Nephron progenitor cell (in vitro differentiated cells): Measurements from ENCODE around the gene TXLNB.
"Not testable (repeated sequence)": the region's sequence is repeated elsewhere in the genome, so short reads cannot be mapped to it uniquely, and the experiment has no call there.

Experiments
- DNase-seq: peaks from one replicate; pipeline ENCODE4 v3.0.0; 2021
- H3K27ac Mint-ChIP-seq: 2 replicates; pipeline ENCODE4 v1.8.0; 2021; ENCODE audit warnings: mild to moderate bottlenecking, moderate library complexity, mixed read lengths
- H3K27me3 Mint-ChIP-seq: 2 replicates; pipeline ENCODE4 v1.8.0; 2021; ENCODE audit warnings: mild to moderate bottlenecking, low read depth, mixed read lengths; ENCODE audit not compliant: poor library complexity
- H3K36me3 Mint-ChIP-seq: 2 replicates; pipeline ENCODE4 v1.8.0; 2021; ENCODE audit warnings: low read depth, mixed read lengths
- H3K4me1 Mint-ChIP-seq: 2 replicates; pipeline ENCODE4 v1.8.0; 2021; ENCODE audit warnings: mixed read lengths
- H3K4me3 Mint-ChIP-seq: 2 replicates; pipeline ENCODE4 v1.8.0; 2021; ENCODE audit warnings: mild to moderate bottlenecking, moderate library complexity, mixed read lengths
- H3K9me3 Mint-ChIP-seq: 2 replicates; pipeline ENCODE4 v1.8.0; 2021; ENCODE audit warnings: mild to moderate bottlenecking, moderate library complexity, mixed read lengths
- TF ChIP-seq, protein P1 (sequence below): fragments of 200-600 bp; sonication (generic); IDR thresholded peaks from 2 replicates; pipeline ENCODE4 v1.5.0; 2021; ENCODE audit warnings: antibody characterized with exemption

Gene TXLNB

DNA sequence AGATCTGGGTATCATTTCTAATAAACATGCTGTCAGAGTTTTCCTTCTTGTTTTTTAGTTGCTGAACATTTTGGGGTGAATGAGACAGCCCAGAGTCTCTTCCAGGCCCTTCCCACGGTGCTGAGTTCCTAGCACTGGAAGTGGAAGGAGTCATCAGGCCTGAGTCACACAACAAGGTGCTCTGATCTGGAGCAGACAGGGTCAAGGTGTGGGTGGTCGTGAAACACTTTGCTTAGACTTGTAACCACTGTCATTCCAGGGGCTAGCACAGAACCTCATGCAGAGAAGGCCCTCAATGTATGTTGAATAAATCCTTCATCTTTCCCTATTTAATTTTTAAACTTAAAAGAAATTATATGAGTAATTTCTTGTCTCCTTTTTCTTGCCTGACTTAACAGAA lies 60.6 kb downstream of the TXLNB start:
- no peak overlapping the region for H3K27ac Mint-ChIP-seq
- H3K9me3 Mint-ChIP-seq = peaks cover 31% of the 10 kb centered on the region
- DNase-seq = no peak
- TF ChIP-seq, protein P1, sequence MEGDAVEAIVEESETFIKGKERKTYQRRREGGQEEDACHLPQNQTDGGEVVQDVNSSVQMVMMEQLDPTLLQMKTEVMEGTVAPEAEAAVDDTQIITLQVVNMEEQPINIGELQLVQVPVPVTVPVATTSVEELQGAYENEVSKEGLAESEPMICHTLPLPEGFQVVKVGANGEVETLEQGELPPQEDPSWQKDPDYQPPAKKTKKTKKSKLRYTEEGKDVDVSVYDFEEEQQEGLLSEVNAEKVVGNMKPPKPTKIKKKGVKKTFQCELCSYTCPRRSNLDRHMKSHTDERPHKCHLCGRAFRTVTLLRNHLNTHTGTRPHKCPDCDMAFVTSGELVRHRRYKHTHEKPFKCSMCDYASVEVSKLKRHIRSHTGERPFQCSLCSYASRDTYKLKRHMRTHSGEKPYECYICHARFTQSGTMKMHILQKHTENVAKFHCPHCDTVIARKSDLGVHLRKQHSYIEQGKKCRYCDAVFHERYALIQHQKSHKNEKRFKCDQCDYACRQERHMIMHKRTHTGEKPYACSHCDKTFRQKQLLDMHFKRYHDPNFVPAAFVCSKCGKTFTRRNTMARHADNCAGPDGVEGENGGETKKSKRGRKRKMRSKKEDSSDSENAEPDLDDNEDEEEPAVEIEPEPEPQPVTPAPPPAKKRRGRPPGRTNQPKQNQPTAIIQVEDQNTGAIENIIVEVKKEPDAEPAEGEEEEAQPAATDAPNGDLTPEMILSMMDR = no peak
- H3K4me3 Mint-ChIP-seq = no peak overlapping the region
- peaks cover 7% of the 10 kb centered on the region for H3K36me3 Mint-ChIP-seq
- H3K4me1 Mint-ChIP-seq = peaks cover 15% of the 10 kb centered on the region
- no peaks in the 10 kb centered on the region for H3K27me3 Mint-ChIP-seq

DNA sequence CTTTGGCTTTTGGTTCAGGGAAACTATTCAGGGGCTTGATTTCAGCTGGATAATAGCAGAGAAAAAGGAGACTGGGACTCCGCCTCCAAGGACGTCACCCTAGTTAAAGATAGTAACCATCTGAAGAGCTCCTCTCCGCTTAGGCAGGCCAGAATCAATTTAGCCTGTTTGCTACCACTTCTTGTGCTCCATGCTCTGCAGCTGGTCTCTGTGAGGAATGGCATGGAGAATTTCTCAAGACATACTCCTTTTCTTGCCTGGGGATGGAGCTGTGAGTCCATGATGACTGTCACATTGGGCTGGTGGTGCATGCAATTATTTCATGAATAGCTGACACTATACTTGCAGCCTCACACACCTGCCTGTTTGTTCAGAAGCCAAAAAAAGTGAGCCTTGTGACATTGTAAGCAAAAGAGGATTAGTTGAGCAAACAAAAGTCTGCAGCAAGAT lies 61.4 kb downstream of the TXLNB start:
- no peaks in the 10 kb centered on the region for H3K27me3 Mint-ChIP-seq
- TF ChIP-seq, protein P1 = no peak
- H3K27ac Mint-ChIP-seq = no peak overlapping the region
- no peak for DNase-seq
- peaks cover 7% of the 10 kb centered on the region for H3K36me3 Mint-ChIP-seq
- peaks cover 15% of the 10 kb centered on the region for H3K4me1 Mint-ChIP-seq
- H3K4me3 Mint-ChIP-seq = no peak overlapping the region
- H3K9me3 Mint-ChIP-seq = peaks cover 24% of the 10 kb centered on the region

DNA sequence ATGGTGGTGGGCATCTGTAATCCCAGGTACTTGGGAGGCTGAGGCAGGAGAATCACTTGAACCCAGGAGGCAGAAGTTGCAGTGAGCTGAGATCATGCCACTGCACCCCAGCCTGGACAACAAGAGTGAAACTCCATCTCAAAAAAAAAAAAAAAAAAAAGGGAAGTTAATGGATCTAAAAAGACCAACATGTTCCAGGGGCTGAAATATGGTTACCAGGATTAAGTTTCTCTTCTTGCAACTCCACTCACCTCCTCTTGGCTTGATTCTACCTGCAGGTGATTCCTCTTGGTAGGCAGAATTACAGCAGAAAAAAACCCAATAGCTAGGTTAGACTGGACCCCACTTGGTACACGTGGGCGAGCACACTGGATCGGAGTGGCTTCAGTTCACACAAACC lies 63.4 kb downstream of the TXLNB start:
- not testable (repeated sequence) for H3K27ac Mint-ChIP-seq, H3K36me3 Mint-ChIP-seq, H3K27me3 Mint-ChIP-seq, H3K9me3 Mint-ChIP-seq, H3K4me3 Mint-ChIP-seq, DNase-seq
- peaks cover 15% of the 10 kb centered on the region for H3K4me1 Mint-ChIP-seq

DNA sequence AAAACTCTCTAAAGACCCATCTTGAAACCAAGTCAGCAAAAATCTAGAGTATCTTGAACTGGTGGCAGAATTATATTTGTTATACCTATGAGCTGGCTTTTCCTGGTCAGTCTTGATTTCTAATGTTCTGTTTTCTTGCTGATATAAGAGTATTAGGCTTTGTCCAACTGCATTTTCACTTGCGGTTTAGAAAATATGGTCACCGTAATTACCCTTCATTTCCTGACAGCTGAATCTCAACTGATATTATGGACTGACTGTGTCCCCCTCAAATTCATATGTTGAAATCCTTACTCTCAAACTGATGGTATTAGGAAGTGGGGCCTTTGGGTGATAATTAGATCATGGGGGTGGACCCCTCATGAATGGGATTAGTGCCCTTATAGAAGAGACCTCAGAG lies 72.1 kb downstream of the TXLNB start:
- peak overlapping the region; percentile 6 for H3K27ac Mint-ChIP-seq
- TF ChIP-seq, protein P1 = no peak
- H3K27me3 Mint-ChIP-seq = peaks cover 3% of the 10 kb centered on the region
- no peak for DNase-seq
- peaks cover 5% of the 10 kb centered on the region for H3K4me1 Mint-ChIP-seq
- no peak overlapping the region for H3K4me3 Mint-ChIP-seq
- peaks cover 5% of the 10 kb centered on the region for H3K9me3 Mint-ChIP-seq
- H3K36me3 Mint-ChIP-seq = no peaks in the 10 kb centered on the region

DNA sequence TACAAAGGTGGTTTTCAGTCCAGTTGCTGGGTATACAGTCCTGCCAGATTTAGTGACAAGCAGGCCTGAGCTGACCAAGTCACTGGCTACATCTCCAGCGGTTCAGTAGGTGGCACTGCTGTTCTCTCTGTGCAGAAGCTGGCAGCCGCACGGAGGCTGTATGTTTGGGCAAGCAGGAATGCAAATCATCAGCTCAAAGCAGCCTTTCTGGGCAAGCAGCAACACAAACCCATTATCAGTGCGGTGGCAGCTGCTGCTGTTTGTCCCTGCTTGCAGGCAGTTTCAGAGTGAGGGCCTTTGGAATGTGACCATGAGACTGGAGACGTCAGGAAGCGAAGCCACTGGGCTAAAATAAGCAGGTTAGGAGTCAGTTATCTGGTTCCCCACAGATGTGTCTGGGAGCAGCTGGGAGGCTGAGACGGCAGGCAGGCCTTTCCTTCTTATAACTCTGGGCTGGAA lies 72.5 kb downstream of the TXLNB start:
- H3K4me3 Mint-ChIP-seq = peak overlapping the region; percentile 22

DNA sequence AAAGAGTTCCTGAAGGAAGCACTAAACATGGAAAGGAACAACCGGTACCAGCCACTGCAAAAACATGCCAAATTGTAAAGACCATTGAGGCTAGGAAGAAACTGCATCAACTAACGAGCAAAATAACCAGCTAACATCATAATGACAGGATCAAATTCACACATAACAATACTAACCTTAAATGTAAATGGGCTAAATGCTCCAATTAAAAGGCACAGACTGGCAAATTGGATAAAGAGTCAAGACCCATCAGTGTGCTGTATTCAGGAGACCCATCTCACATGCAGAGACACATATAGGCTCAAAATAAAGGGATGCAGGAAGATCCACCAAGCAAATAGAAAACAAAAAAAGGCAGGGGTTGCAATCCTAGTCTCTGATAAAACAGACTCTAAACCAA lies 79.3 kb downstream of the TXLNB start:
- Mint-ChIP-seq H3K9me3 (peaks cover 48% of the 10 kb centered on the region), H3K36me3 (peaks cover 12% of the 10 kb centered on the region)
- DNase-seq, H3K4me1 Mint-ChIP-seq, H3K27me3 Mint-ChIP-seq, H3K4me3 Mint-ChIP-seq, H3K27ac Mint-ChIP-seq: not testable (repeated sequence)

More for the DNA sequence above, 72.5 kb downstream of the TXLNB start:
- H3K4me1 Mint-ChIP-seq = peaks cover 5% of the 10 kb centered on the region
- peak overlapping the region; percentile 6 for H3K27ac Mint-ChIP-seq
- DNase-seq = peak; percentile 61
- no peaks in the 10 kb centered on the region for H3K36me3 Mint-ChIP-seq
- TF ChIP-seq, protein P1 = peak; percentile 61
- H3K27me3 Mint-ChIP-seq = peaks cover 3% of the 10 kb centered on the region
- peaks cover 5% of the 10 kb centered on the region for H3K9me3 Mint-ChIP-seq

DNA sequence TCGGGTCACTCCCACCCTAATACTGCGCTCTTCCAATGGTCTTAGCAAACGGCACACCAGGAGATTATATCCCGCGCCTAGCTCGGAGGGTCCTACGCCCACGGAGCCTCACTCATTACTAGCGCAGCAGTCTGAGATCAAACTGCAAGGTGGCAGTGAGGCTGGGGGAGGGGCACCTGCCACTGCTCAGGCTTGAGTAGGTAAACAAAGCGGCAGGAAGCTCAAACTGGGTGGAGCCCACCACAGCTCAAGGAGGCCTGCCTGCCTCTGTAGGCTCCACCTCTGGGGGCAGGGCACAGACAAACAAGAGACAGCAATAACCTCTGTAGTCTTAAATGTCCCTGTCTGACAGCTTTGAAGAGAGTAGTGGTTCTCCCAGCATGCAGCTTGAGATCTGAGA lies 81.0 kb downstream of the TXLNB start:
- H3K27me3 Mint-ChIP-seq, H3K4me1 Mint-ChIP-seq, H3K4me3 Mint-ChIP-seq, DNase-seq, H3K27ac Mint-ChIP-seq: not testable (repeated sequence)
- H3K36me3 Mint-ChIP-seq = peaks cover 13% of the 10 kb centered on the region
- peaks cover 63% of the 10 kb centered on the region for H3K9me3 Mint-ChIP-seq
